ENCODE measurements around the gene TRAF2. TPM values are rescaled to one million over a fixed set of nuclear protein-coding genes. Genes with fewer than 3 reads are reported as not detected.
A peak's percentile ranks its signal among the peaks of the same experiment; 100 is the strongest.

TRAF2 gene
- total and polyA plus RNA-seq, 2 donors (not counting 1 experiment from before 2014, with no cell fraction given): 25.5 to 54.5 TPM

- H3K27ac ChIP-seq (ENCODE audit: low read length in 2 of 2): no peak overlapping the region
- no peak overlapping the region for H2AFZ ChIP-seq (ENCODE audit: insufficient read depth, low read depth, low read length, poor library complexity, severe bottlenecking)
- peaks cover 12% of the 10 kb centered on the region for H3K79me2 ChIP-seq (ENCODE audit: control insufficient read depth, insufficient read depth, low read length)
- intact Hi-C loops (cut with micrococcal nuclease): no loop called here
- ChIA-PET POLR2A (interaction anchor here (0.6 kb wide), 1 partner anchor 42 kb away, joined by 3 read pairs; no protein-coding TSS in a partner anchor), CTCF (interaction anchor here (1.1 to 1.3 kb wide), 2 partner anchors 16 to 205 kb away, joined by 3 to 4 read pairs; partner anchors contain the start of gene AJM1)
- DNase-seq (peak; percentile 13), ATAC-seq (ENCODE audit: low read depth) (no peak)
- peaks cover 21% of the 10 kb centered on the region for H4K20me1 ChIP-seq (ENCODE audit: control insufficient read depth, insufficient read depth, low read length, poor library complexity, severe bottlenecking)
- peaks cover 0 to 5% of the 10 kb centered on the region in 2 donors for H3K4me1 ChIP-seq (ENCODE audit: control insufficient read depth in 2 of 2, insufficient read depth in 2 of 2, low read length in 2 of 2)
- H3K27me3 Mint-ChIP-seq: no peaks in the 10 kb centered on the region
- no peaks in the 10 kb centered on the region for H3K9me3 ChIP-seq (ENCODE audit: control extremely low read depth in 1 of 3, control insufficient read depth in 2 of 3, insufficient read depth in 1 of 3, low read length in 2 of 3)
- no peak overlapping the region for H3K9ac ChIP-seq (ENCODE audit: low read length)
- H3K27ac Mint-ChIP-seq: no peak overlapping the region
- no peak overlapping the region for H3K4me2 ChIP-seq (replicated peaks; ENCODE audit: low read depth, low read length, poor library complexity, severe bottlenecking)
- H3K4me3 ChIP-seq (ENCODE audit: control extremely low read depth in 1 of 5, extremely low read depth in 1 of 5, insufficient read depth in 1 of 5, low read depth in 2 of 5, low read length in 4 of 5): no peak overlapping the region
- H3K4me1 Mint-ChIP-seq: peaks cover 7% of the 10 kb centered on the region
- H3K4me3 Mint-ChIP-seq: no peak overlapping the region
- TF ChIP-seq, protein P1, sequence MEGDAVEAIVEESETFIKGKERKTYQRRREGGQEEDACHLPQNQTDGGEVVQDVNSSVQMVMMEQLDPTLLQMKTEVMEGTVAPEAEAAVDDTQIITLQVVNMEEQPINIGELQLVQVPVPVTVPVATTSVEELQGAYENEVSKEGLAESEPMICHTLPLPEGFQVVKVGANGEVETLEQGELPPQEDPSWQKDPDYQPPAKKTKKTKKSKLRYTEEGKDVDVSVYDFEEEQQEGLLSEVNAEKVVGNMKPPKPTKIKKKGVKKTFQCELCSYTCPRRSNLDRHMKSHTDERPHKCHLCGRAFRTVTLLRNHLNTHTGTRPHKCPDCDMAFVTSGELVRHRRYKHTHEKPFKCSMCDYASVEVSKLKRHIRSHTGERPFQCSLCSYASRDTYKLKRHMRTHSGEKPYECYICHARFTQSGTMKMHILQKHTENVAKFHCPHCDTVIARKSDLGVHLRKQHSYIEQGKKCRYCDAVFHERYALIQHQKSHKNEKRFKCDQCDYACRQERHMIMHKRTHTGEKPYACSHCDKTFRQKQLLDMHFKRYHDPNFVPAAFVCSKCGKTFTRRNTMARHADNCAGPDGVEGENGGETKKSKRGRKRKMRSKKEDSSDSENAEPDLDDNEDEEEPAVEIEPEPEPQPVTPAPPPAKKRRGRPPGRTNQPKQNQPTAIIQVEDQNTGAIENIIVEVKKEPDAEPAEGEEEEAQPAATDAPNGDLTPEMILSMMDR (IDR thresholded peaks at IDR 0.05): no peak
- no peak for TF ChIP-seq EZH2 (IDR thresholded peaks at IDR 0.05; ENCODE audit: borderline replicate concordance, insufficient read depth, low read depth, low read length, poor library complexity, severe bottlenecking)
- peaks cover 0 to 35% of the 10 kb centered on the region in 2 experiments for H3K36me3 ChIP-seq (replicated peaks in 1 of 2; ENCODE audit: control extremely low read depth in 1 of 2, control insufficient read depth in 1 of 2, extremely low read depth in 1 of 2, insufficient read depth in 2 of 2, low read length in 1 of 2)
- H3K27me3 ChIP-seq (replicated peaks in 1 of 4; ENCODE audit: control extremely low read depth in 1 of 4, control insufficient read depth in 3 of 4, insufficient read depth in 4 of 4, low read length in 3 of 4): no peaks in the 10 kb centered on the region
- WGBS (ENCODE audit: insufficient coverage): 86% methylated on average over 20 of the region's 20 CpGs
- H3K9me3 Mint-ChIP-seq (ENCODE audit: insufficient read depth): no peaks in the 10 kb centered on the region
Observed at GRCh38 chr9:136858844-136859757, 27.2 kb upstream of the TRAF2 start.

DNA sequence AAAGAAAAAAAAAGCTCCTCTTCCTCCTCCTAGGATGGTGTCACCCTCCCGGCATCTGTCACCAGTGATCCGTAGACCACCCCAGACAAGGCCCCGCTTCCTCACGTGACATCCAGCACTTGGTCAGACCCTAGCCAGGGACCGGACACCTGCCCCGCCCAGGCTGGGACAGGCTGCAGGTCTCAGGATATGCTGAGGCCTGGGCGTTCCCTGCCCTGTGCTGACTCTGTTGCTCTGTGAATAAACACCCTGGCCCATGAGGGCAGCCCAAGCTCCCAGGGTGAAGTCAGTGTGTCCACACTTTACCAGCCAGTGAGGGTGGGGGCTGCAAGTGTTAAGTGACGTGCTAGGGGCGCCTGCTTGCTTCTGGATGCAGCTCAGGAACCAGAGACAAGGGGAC lies 25.8 kb upstream of the TRAF2 start:
- Mint-ChIP-seq H3K4me1 (peaks cover 17% of the 10 kb centered on the region), H3K27ac (no peak overlapping the region)

More for the DNA sequence above, 25.8 kb upstream of the TRAF2 start:
- DNase-seq: no peak
- Histone ChIP-seq H3K4me2 (replicated peaks; ENCODE audit: low read depth, low read length, poor library complexity, severe bottlenecking) (no peak overlapping the region), H3K9ac (ENCODE audit: low read length) (no peak overlapping the region), H4K20me1 (ENCODE audit: control insufficient read depth, insufficient read depth, low read length, poor library complexity, severe bottlenecking) (peaks cover 29% of the 10 kb centered on the region), H3K9me3 (ENCODE audit: control extremely low read depth in 1 of 3, control insufficient read depth in 2 of 3, insufficient read depth in 1 of 3, low read length in 2 of 3) (no peaks in the 10 kb centered on the region), H3K4me3 (ENCODE audit: control extremely low read depth in 1 of 5, extremely low read depth in 1 of 5, insufficient read depth in 1 of 5, low read depth in 2 of 5, low read length in 4 of 5) (no peak overlapping the region), H3K36me3 (replicated peaks in 1 of 2; ENCODE audit: control extremely low read depth in 1 of 2, control insufficient read depth in 1 of 2, extremely low read depth in 1 of 2, insufficient read depth in 2 of 2, low read length in 1 of 2) (peaks cover 0 to 37% of the 10 kb centered on the region in 2 experiments), H3K4me1 (ENCODE audit: control insufficient read depth in 2 of 2, insufficient read depth in 2 of 2, low read length in 2 of 2) (peaks cover 8 to 13% of the 10 kb centered on the region in 2 donors), H3K27me3 (replicated peaks in 1 of 4; ENCODE audit: control extremely low read depth in 1 of 4, control insufficient read depth in 3 of 4, insufficient read depth in 4 of 4, low read length in 3 of 4) (no peaks in the 10 kb centered on the region), H3K27ac (ENCODE audit: low read length in 2 of 2) (no peak overlapping the region), H3K79me2 (ENCODE audit: control insufficient read depth, insufficient read depth, low read length) (peaks cover 22% of the 10 kb centered on the region), H2AFZ (ENCODE audit: insufficient read depth, low read depth, low read length, poor library complexity, severe bottlenecking) (no peak overlapping the region)
- Mint-ChIP-seq H3K4me3 (no peak overlapping the region), H3K27me3 (no peaks in the 10 kb centered on the region), H3K9me3 (ENCODE audit: insufficient read depth) (no peaks in the 10 kb centered on the region)
- POLR2A ChIA-PET: no interaction called here
- ATAC-seq (ENCODE audit: low read depth): no peak
- WGBS (ENCODE audit: insufficient coverage): 95% methylated on average over 8 of the region's 9 CpGs
- TF ChIP-seq EZH2 (IDR thresholded peaks at IDR 0.05; ENCODE audit: borderline replicate concordance, insufficient read depth, low read depth, low read length, poor library complexity, severe bottlenecking): no peak
- TF ChIP-seq, protein P1 (IDR thresholded peaks at IDR 0.05): no peak
- CTCF ChIA-PET: interaction anchor here (1.0 to 1.3 kb wide), 3 partner anchors 18 to 203 kb away, joined by 3 to 4 read pairs (median 3); partner anchors contain the start of gene AJM1
- intact Hi-C loops (cut with micrococcal nuclease): no loop called here
